HepG2 (cell line): ENCODE results near the gene PHYH. TPM values are rescaled to one million over a fixed set of nuclear protein-coding genes. Genes with fewer than 3 reads are reported as not detected.
A peak's percentile ranks its signal among the peaks of the same experiment; 100 is the strongest.

Experiments used
- ATAC-seq: fragments of 200-7000 bp; cut with Tn5 transposase; 3 replicates; pipeline ENCODE4 v1.9.1; 2020; ENCODE audit warnings: mild to moderate bottlenecking, moderate library complexity
- BruUV-seq: library from RNA; stranded (reverse); fragments of 400-500 nt; replicated peaks from 2 replicates; lab custom pipeline; 2021; lab: Mats Ljungman, UMichigan
- CTCF ChIA-PET: fragments of 300-600 bp; formaldehyde crosslinking; extraction: SDS; loops from one replicate; lab custom pipeline; 2021; ENCODE audit warnings: low total read pairs, inconsistent platforms, low intra/inter-chr PET ratio; lab: Yijun Ruan, JAX
- POLR2A ChIA-PET: fragments of 350-600 bp; sonication (Branson Sonifier 250); formaldehyde crosslinking; loops from one replicate; lab custom pipeline; 2020; ENCODE audit warnings: antibody characterized with exemption, inconsistent platforms; lab: Yijun Ruan, JAX
- DNase-seq: peaks from one replicate; pipeline ENCODE4 v3.0.0-alpha.2; 2015; ENCODE audit warnings: low spot score
- FAIRE-seq: peaks from 3 replicates; lab custom pipeline; 2011; peaks lifted over from hg19 to GRCh38; lab: Jason Lieb, UNC
- H2AFZ ChIP-seq: one replicate; pipeline ENCODE4 v1.6.1; 2011; ENCODE audit warnings: low read length, inconsistent platforms
- H3K27ac ChIP-seq: fragments of 300-600 bp; 3 replicates; pipeline ENCODE4 v1.8.0; 2011; ENCODE audit warnings: mixed run types, mild to moderate bottlenecking, mixed read lengths, low read length, inconsistent platforms; ENCODE audit not compliant: insufficient read depth; ENCODE audit errors: extremely low read length
- H3K27me3 ChIP-seq, 2 experiments: fragments of 200-600 bp in 1 of 2; 2 replicates in 1 of 2; 3 replicates in 1 of 2; pipeline versions ENCODE4 v1.6.0 to v1.8.0; 2011; ENCODE audit warnings: low read length in 2 of 2, mild to moderate bottlenecking in 2 of 2, moderate library complexity in 2 of 2, inconsistent platforms in 1 of 2; ENCODE audit not compliant: insufficient read depth in 2 of 2, control insufficient read depth in 1 of 2
- H3K36me3 ChIP-seq, 2 experiments: fragments of 200-600 bp in 1 of 2; replicated peaks in 1 of 2; 2 replicates in 1 of 2; 3 replicates in 1 of 2; pipeline versions ENCODE4 v1.5.1 to v1.8.0; 2011; ENCODE audit warnings: low read length in 2 of 2, inconsistent platforms in 1 of 2; ENCODE audit not compliant: insufficient read depth in 2 of 2, control insufficient read depth in 1 of 2
- H3K4me1 ChIP-seq: 2 replicates; pipeline ENCODE4 v1.5.1; 2012; ENCODE audit warnings: low read length, inconsistent platforms; ENCODE audit not compliant: insufficient read depth
- H3K4me2 ChIP-seq: 2 replicates; pipeline ENCODE4 v1.6.0; 2011; ENCODE audit warnings: low read depth, low read length, inconsistent platforms
- H3K4me3 ChIP-seq, 3 experiments: fragments of 200-600 bp in 1 of 3; sonication (generic), shearing (Covaris generic) in 1 of 3; replicated peaks in 1 of 3; 2 replicates each; pipeline ENCODE4 v1.5.1; 2011 to 2016; ENCODE audit warnings: low read length in 3 of 3, inconsistent platforms in 2 of 3, low read depth in 2 of 3, mild to moderate bottlenecking in 2 of 3, control low read depth in 1 of 3, mixed read lengths in 1 of 3; ENCODE audit not compliant: insufficient read depth in 1 of 3
- H3K79me2 ChIP-seq: one replicate; pipeline ENCODE4 v1.6.1; 2011; ENCODE audit warnings: low read length, inconsistent platforms; ENCODE audit not compliant: insufficient read depth
- H3K9ac ChIP-seq: 2 replicates; pipeline ENCODE4 v1.6.0; 2011; ENCODE audit warnings: mild to moderate bottlenecking, low read depth, low read length, inconsistent platforms; ENCODE audit not compliant: insufficient read depth
- H3K9me3 ChIP-seq: 2 replicates; pipeline ENCODE4 v1.5.1; 2012; ENCODE audit warnings: mild to moderate bottlenecking, low read length
- H4K20me1 ChIP-seq: 2 replicates; pipeline ENCODE4 v1.6.0; 2011; ENCODE audit warnings: inconsistent platforms, mild to moderate bottlenecking, low read length, moderate library complexity; ENCODE audit not compliant: insufficient read depth
- PLRG1 ChIP-seq: fragments of 450-650 bp; conservative IDR thresholded peaks from 2 replicates; pipeline ENCODE4 v1.6.1; 2016
- SETDB1 ChIP-seq: sonication (generic); formaldehyde crosslinking; IDR thresholded peaks from 2 replicates; pipeline ENCODE4 v1.5.1; 2020; ENCODE audit warnings: missing genetic modification reagents, mild to moderate bottlenecking, borderline replicate concordance
- ZNF530 ChIP-seq: sonication (generic); formaldehyde crosslinking; IDR thresholded peaks from 2 replicates; pipeline ENCODE4 v1.5.0; 2020; ENCODE audit warnings: low read depth, mild to moderate bottlenecking, missing genetic modification reagents
- WGBS: methylation state at CpG from one replicate; pipeline ENCODE4 v1.1.6; 2017; ENCODE audit warnings: low lambda C conversion rate; 5-methylcytosine and 5-hydroxymethylcytosine counted together
- in situ Hi-C: cut with HindIII; loops from 2 replicates; pipeline ENCODE4 v1.10.0; 2017; ENCODE audit warnings: low pct_unique_long_range_greater_than_20kb; ENCODE audit not compliant: extremely low pct_ligation_motif_present
- intact Hi-C: fragments of 100-400 bp; cut with micrococcal nuclease; formaldehyde crosslinking; loops from one replicate; pipeline ENCODE4 v1.10.0; 2022; ENCODE audit not compliant: unreplicated experiment
- polyA plus RNA-seq, 8 experiments: library from polyadenylated mRNA; depleted of rRNA in 3 of 8; stranded (reverse) in 7 of 8; unstranded in 1 of 8; fragments of >200 nt; fragmentation: Illumina TruSeq in 4 of 8; extraction: Trizol in 4 of 8; gene quantifications; 2 replicates each; pipeline versions ENCODE4 v1.2.1 to v1.2.3, GENCODE V29; 2011 to 2016; ENCODE audit warnings: low read depth in 4 of 8, missing spikeins in 1 of 8, mixed read lengths in 1 of 8; ENCODE audit not compliant: insufficient read depth in 1 of 8
- total RNA-seq, 5 experiments: library from RNA; depleted of rRNA; stranded (reverse); fragments of >200 nt; fragmentation: Illumina TruSeq; extraction: Trizol; gene quantifications; 2 replicates each; pipeline ENCODE4 v1.2.3, GENCODE V29; 2016; ENCODE audit warnings: low read depth in 1 of 5
- TF ChIP-seq, protein P1 (sequence below): sonication (generic); formaldehyde crosslinking; IDR thresholded peaks from 2 replicates; pipeline ENCODE4 v1.4.0; 2020; ENCODE audit warnings: missing genetic modification reagents, borderline replicate concordance
- TF ChIP-seq, protein P2 (sequence below): sonication (generic); formaldehyde crosslinking; IDR thresholded peaks from 2 replicates; pipeline ENCODE4 v1.5.1; 2020; ENCODE audit warnings: mild to moderate bottlenecking, missing genetic modification reagents, borderline replicate concordance

PHYH gene
- total and polyA plus RNA-seq, 2 of the 13 experiments (the other 11 are each of a cell fraction or from before 2014, with no cell fraction given), result 27.2 to 34.5 TPM

DNA sequence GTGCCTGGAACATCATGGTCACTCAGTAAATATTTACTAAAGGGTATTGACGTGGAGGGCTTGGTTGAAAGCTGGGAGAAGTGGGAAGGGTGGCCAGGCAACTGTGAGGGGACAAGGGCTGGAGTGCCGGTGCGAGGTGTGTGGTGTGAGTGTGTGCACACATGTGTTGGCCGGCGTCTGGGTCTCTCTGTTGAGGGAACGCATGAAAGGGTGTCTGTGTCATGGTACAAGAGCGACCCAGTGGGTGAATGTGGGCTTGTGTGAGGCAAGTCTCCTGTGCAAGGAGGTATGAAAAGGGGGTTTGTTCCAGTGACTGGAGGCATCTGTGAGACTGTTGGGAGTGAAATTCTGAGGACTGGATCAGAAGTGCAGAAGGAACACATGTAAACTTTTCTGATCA is 36.3 kb downstream of the PHYH start:
- CTCF ChIA-PET, result no interaction called here
- intact Hi-C loops, result no loop called here

More for the DNA sequence above, 36.3 kb downstream of the PHYH start:
- 18% methylated on average over 7 of the region's 7 CpGs for WGBS
- no peak for TF ChIP-seq PLRG1
- no peak for TF ChIP-seq ZNF530 (CRISPR knock-in tag)
- TF ChIP-seq SETDB1 (CRISPR knock-in tag), result no peak
- TF ChIP-seq, protein P1, sequence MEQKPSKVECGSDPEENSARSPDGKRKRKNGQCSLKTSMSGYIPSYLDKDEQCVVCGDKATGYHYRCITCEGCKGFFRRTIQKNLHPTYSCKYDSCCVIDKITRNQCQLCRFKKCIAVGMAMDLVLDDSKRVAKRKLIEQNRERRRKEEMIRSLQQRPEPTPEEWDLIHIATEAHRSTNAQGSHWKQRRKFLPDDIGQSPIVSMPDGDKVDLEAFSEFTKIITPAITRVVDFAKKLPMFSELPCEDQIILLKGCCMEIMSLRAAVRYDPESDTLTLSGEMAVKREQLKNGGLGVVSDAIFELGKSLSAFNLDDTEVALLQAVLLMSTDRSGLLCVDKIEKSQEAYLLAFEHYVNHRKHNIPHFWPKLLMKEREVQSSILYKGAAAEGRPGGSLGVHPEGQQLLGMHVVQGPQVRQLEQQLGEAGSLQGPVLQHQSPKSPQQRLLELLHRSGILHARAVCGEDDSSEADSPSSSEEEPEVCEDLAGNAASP (CRISPR knock-in tag), result no peak
- TF ChIP-seq, protein P2, sequence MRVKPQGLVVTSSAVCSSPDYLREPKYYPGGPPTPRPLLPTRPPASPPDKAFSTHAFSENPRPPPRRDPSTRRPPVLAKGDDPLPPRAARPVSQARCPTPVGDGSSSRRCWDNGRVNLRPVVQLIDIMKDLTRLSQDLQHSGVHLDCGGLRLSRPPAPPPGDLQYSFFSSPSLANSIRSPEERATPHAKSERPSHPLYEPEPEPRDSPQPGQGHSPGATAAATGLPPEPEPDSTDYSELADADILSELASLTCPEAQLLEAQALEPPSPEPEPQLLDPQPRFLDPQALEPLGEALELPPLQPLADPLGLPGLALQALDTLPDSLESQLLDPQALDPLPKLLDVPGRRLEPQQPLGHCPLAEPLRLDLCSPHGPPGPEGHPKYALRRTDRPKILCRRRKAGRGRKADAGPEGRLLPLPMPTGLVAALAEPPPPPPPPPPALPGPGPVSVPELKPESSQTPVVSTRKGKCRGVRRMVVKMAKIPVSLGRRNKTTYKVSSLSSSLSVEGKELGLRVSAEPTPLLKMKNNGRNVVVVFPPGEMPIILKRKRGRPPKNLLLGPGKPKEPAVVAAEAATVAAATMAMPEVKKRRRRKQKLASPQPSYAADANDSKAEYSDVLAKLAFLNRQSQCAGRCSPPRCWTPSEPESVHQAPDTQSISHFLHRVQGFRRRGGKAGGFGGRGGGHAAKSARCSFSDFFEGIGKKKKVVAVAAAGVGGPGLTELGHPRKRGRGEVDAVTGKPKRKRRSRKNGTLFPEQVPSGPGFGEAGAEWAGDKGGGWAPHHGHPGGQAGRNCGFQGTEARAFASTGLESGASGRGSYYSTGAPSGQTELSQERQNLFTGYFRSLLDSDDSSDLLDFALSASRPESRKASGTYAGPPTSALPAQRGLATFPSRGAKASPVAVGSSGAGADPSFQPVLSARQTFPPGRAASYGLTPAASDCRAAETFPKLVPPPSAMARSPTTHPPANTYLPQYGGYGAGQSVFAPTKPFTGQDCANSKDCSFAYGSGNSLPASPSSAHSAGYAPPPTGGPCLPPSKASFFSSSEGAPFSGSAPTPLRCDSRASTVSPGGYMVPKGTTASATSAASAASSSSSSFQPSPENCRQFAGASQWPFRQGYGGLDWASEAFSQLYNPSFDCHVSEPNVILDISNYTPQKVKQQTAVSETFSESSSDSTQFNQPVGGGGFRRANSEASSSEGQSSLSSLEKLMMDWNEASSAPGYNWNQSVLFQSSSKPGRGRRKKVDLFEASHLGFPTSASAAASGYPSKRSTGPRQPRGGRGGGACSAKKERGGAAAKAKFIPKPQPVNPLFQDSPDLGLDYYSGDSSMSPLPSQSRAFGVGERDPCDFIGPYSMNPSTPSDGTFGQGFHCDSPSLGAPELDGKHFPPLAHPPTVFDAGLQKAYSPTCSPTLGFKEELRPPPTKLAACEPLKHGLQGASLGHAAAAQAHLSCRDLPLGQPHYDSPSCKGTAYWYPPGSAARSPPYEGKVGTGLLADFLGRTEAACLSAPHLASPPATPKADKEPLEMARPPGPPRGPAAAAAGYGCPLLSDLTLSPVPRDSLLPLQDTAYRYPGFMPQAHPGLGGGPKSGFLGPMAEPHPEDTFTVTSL (CRISPR knock-in tag), result no peak
- TF ChIP-seq, all 625 proteins: peak for 0
- no peaks in the 10 kb centered on the region for H3K27me3 ChIP-seq
- DNase-seq (no peak), FAIRE-seq (no peak), ATAC-seq (peak; percentile 55)
- BruUV-seq, result no TSS peak
- no peaks in the 10 kb centered on the region for H3K9me3 ChIP-seq
- H2AFZ ChIP-seq, result no peak overlapping the region
- no peaks in the 10 kb centered on the region for H3K79me2 ChIP-seq
- no peak overlapping the region; the same call in 1 of the 2 replicates for H3K4me2 ChIP-seq
- no peaks in the 10 kb centered on the region for H3K36me3 ChIP-seq
- H3K4me1 ChIP-seq, result peaks cover 11% of the 10 kb centered on the region
- no peaks in the 10 kb centered on the region for H4K20me1 ChIP-seq
- H3K27ac ChIP-seq, result no peak overlapping the region
- H3K4me3 ChIP-seq, result no peak overlapping the region
- POLR2A ChIA-PET, result no interaction called here
- H3K9ac ChIP-seq, result no peak overlapping the region
- in situ Hi-C loops, result no loop called here
